HG03108 (cell line): ENCODE data around the gene DNAH1.

Experiments used
- ATAC-seq: cut with Tn5 transposase; IDR thresholded peaks from one replicate; pipeline ENCODE4 v1.9.1; 2021; ENCODE audit warnings: moderate library complexity; ENCODE audit not compliant: unreplicated experiment

Gene DNAH1

GRCh38 chr3:52443268-52443610 lies 127.1 kb downstream of the DNAH1 start:
- no peak for ATAC-seq

GRCh38 chr3:52443791-52444687 lies 127.9 kb downstream of the DNAH1 start:
- no peak for ATAC-seq

- peak; percentile 72 for ATAC-seq
Observed at GRCh38 chr3:52444860-52445793, 129.0 kb downstream of the DNAH1 start, which contains the start of gene SEMA3G. Gene SEMA3G (minus strand): TSS chr3:52445103. CDS start chr3:52445027, 76 bp downstream.

DNA sequence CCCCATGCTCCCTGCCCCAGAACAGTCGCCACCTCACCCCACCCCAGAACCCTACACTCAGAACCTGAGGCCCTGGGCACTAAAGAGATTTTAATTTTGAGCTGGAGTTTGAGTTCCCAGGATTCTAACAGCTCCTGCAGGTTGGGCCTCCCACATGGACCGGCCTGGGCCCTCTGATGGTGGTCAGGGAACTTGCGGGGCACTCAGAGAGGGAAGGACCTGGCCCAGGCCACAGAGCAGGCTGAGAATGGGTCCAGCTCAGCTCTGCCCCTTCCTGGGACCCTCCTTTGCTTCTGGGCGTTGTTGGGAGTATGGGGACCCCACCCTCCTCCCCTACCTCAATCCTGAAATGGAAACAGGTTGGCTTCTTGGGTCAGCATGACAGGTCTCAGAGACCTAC lies 129.9 kb downstream of the DNAH1 start:
- ATAC-seq: no peak

GRCh38 chr3:52446631-52447511 lies 130.8 kb downstream of the DNAH1 start:
- ATAC-seq: no peak

DNA sequence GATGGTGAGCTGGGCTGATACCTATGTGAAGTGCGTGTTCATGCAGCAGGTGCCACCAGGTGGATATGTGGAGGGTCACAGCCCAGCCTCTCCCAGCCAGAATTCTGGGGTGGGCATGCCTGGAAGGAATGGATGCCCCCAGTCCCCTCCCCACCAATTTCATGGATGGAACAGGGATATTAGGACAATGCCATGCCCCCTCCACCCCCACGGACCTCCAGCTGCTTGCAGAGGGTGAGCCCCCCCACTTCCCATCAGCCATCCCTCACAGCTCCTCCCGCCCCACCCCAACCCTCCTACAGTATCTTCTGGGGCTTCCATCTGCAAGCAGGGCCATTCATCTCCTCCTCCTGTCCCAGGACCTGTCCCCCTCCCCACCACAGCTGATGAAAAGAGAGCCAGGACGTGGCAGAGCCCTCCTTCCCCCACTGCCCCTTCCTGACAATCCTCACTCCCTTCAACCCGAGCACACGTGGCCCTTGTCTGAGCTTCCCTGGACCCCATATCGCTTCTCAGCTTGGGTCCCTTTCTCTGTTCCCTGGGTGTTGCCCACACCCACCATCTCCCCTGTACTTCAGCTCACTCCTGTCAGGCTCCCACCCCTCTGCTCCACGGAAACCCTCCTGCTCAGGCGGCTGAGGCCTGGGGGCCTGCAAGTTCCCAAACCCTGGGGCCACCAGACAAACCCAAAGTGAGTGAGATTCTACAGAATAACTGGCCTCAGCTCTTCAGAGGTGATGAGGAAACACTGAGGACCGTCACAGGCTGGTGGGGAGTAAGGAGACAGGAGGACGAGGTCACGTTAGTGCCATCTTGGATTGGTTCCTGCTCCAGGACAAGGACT lies 131.6 kb downstream of the DNAH1 start:
- ATAC-seq: no peak
